HG03457 (cell line): ENCODE data around the gene DGKH.
"Not testable (repeated sequence)": the region's sequence is repeated elsewhere in the genome, so short reads cannot be mapped to it uniquely, and the experiment has no call there.

ENCODE experiments used
- ATAC-seq: cut with Tn5 transposase; IDR thresholded peaks from one replicate; pipeline ENCODE4 v1.9.1; 2021; ENCODE audit warnings: moderate number of reproducible peaks; ENCODE audit not compliant: unreplicated experiment

Gene DGKH

DNA sequence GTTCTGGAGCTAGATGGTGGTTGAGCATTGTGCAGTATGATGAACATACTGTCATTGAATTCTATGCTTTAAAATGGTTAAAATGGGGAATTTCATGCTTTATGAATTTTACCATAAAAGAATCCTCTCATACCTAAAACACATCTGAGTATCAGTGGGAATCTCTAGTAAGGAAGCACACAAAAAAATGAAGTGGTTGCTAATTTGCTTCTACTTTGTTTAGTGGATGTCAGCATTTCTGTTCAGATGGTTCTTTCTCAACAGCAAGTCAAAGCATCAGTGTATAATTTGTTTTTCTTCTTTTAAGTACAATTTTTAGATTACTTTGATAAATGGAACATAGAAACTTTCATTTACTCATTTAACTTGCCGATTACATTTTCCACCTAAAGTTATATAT lies 171.4 kb downstream of the DGKH start:
- ATAC-seq, result no peak

DNA sequence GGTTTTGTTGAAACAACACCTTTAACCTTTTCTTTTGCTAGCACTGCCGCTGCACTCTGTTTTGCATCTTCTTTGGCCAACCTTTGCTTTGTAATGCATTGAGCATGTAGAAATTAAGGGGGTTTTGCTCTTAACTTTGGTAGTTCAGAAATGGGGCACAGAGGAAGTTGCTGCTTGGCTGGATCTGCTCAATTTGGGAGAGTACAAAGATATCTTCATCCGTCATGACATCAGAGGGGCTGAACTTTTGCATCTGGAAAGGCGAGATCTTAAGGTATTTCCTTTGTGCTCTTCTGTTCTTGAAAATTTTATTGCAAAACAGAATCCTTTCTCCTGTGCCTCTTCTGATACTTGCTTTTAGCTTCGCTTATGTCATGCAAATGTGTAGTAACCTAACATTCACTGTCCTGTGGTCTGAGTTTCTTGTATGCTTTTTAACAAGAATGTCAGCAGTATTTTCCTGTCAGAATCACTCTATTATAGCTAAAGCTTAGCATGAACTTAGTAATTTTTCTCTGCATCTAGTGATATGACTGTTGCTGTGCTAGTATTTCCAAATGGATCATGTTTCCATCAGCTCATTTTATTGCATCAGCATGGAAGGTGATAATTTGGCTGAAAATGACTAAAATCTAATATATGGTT lies 172.8 kb downstream of the DGKH start:
- ATAC-seq, result no peak

DNA sequence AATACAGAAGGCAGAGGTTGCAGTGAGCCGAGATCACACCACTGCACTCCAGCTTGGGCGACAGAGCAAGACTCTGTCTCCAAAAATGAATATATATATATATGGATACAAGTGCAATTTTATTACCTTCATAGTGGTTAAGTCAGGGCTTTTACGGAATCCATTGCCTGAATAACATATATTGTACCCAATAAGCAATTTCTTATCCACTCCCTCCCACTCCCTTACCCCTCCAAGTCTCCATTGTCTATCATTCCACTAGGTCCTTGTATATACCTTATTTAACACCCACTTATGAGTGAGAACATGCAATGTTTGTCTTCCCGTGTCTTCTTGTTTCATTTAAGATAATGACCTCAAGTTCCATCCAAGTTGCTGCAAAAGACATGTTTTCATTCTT lies 175.2 kb downstream of the DGKH start:
- no peak for ATAC-seq

DNA sequence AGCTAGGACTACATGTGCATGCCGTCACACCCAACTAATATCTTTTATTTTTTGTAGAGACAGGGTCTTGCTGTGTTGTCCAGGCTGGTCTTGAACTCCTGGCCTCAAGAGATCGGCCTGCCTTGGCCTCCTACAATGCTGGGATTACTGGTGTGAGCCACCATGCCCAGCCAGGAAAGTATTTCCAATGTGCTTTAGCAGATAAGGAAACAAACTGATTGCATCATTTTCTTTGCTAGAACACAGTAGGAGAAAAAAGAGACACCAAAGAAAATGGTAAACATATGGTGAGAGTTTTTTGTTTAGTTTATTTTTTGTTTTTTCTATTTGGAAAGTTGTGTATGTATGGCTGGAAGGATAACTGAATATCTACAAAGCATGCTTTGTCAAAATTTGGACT lies 176.6 kb downstream of the DGKH start:
- ATAC-seq, result no peak

DNA sequence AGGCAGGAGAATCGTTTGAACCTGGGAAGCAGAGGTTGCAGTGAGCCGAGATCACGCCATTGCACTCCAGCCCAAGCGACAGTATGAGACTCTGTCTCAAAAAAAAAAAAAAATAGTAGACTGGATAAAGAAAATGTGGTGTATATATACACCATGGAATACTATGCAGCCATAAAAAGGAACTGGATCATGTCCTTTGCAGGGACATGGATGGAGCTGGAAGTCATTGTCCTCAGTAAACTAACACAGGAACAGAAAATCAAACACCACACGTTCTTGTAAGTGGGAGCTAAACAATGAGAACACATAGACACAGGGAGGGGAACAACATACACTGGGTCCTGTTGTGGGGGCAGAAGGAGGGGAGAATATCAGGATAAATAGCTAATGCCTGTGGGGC lies 178.3 kb downstream of the DGKH start:
- ATAC-seq, result not testable (repeated sequence)

DNA sequence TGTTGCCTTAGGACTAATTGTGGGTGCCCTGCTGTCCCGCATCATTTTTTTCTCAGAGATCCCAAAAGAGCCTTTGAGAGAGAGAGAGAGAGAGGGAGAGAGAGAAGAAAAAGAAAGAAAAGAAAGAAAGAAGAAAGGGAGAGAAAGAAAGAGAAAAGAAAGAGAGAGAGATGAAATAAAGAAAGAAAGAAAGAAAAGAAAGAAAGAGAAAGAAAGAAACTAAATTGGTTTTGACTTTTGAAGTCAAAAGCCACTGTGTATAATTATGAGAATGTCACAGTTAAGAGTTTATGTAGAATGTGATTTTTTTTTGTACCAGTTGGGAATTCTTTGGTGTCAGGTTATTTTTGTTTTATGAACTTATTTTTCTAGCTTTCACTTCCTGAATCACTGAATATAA lies 180.1 kb downstream of the DGKH start:
- ATAC-seq, result no peak

DNA sequence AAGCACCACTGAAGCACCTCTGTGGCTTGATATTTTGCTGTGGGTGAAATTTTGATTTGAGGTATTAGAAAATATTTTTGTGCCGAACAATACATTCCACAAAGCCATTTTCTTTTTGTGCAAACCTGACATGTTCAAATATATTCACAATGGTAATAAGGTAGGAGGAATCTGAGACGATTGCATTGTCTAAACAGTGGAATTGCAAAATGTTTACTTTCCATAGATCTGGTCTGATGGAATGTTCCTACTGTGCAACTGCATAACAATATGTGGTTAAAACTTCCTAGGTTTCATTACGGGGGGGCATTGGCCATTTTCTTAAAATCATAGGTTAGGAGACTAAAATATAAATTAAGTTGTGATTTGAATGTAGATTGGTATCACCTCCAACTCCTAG lies 180.8 kb downstream of the DGKH start:
- ATAC-seq, result no peak

DNA sequence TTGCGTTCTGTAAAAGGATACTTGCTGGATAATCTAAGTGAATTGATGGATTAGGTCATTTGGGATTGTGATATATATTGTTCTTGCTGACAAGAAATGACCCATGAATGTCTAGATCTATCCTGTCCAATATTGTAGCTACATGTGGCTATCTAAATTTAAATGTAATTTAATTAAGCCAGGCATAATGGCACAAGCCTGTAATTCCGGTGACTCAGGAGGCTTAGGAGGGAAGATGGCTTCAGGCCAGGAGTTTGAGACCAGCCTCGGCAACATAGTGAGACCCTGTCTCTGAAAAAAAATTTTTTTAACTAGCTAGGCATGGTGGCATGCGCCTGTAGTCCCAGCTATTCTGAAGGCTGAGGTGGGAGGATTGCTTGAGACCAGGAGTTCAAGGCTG lies 184.2 kb downstream of the DGKH start:
- no peak for ATAC-seq

DNA sequence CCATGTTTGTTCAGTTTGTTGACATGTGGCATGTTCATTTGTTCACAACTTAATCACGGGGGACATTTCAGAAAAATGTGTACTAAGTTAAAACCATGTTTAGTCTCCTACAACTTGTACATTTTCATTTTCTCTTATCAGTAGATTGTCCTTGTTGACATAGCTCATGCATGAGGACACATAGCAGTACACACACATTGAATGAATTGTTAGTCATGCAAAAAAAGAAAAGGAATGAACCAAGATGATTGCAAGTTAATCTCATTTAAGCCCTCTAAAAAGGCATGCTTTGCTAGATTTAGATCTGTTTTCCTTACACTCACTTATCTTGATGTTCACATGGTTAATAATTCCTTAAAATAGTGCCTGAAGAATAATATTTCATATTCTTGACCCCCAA lies 185.3 kb downstream of the DGKH start:
- ATAC-seq, result no peak

DNA sequence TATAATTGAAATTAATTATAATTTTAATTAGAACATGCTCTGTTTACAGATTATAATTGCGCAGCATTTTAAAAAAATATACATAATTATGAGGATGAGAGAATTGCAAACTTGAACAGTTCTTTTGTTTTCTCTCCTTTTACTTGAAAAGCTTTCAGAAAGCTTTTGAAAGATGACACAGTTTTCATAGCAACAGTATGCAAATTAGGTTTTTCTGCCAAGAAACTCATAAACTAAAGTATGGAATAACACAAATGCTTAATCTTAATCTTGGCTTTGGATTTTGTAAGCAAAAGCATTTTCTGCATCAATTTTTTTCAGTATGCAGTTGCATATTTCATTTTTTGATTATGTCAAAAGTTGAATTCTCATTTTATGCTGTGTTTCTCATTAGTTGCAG lies 190.7 kb downstream of the DGKH start:
- ATAC-seq, result no peak

DNA sequence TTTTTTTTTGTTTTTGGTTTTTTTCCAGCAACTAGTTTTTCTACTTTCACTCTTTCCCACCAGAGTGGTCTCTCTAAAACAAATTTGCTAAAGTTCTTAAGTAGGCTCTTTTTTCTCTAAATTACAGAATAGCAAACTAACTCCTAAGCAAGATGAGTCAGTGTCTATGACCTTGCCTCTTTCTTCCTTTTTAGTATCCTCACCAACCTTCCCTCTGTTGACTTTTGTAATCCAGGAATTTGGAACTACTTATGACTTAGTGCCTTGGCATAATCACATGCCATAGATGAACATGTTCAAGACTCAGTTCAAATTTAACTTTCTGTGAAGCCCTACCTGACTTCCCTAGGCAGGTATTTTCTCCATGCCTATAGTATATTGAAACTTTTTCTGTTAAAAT lies 191.2 kb downstream of the DGKH start:
- ATAC-seq, result no peak

DNA sequence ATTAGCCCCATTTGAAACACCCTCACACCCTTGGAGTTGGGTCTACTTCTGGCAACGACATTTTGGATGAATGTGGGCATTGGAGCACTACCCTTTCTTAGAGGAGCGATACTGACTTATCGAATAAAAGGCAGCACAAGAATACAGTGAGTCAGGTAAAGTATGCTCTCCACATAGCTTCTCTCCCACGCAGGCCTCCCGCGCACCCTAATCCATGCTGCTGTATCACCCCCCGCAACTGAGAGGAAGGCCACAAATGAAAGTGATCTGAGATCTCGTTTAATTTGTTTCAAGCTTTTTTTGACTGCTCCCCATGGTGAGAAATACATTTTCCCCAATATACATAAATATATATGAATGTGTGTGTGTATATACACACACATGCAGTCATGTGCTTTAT lies 198.1 kb downstream of the DGKH start:
- no peak for ATAC-seq

DNA sequence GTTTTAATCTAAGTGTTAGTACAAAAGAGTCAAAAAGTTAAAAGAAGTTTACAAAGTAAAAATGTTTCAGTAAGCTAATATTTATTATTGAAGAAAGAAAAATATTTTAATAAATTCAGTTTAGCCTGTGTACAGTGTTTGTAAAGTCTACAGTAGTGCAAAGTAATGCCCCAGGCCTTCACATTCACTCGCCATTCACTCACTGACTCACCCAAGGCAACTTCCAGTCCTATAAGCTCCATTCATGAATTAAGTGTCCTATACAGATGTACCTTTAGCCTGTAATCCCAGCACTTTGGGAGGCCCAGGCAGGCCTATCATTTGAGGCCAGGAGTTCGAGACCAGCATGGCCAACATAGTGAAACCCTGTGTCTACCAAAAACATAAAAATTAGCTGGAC lies 199.4 kb downstream of the DGKH start:
- ATAC-seq, result no peak

DNA sequence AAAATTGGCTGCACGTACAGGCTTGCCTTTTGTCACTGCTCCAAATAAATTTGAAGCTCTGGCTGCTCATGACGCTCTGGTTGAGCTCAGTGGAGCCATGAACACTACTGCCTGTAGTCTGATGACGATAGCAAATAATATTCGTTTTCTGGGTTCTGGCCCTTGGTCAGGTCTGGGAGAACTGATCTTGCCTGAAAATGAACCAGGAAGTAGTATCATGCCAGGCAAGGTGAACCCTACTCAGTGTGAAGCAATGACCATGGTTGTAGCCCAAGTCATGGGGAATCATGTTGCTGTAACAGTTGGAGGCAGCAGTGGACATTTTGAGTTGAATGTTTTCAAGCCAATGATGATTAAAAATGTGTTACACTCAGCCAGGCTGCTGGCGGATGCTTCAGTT lies 207.4 kb downstream of the DGKH start:
- no peak for ATAC-seq

DNA sequence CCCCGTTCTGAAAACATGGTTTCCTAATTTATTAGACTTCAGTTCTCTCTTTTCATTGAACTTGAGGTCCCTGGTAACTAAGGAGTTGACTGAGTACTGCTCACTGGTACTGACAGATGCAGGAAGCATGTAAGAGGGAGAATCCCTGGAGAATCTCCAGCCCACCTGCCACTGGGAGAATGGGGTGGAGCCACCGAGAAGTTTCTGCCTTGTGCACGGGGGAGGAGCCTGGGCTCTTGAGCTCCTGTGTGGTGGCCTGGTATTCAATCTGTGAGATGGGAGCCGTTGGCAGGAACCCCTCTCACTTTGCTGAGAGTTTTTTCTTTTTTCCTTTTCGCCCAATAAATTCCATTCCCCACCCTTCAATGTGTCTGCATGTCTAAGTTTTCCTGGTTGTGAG lies 210.3 kb downstream of the DGKH start:
- no peak for ATAC-seq

DNA sequence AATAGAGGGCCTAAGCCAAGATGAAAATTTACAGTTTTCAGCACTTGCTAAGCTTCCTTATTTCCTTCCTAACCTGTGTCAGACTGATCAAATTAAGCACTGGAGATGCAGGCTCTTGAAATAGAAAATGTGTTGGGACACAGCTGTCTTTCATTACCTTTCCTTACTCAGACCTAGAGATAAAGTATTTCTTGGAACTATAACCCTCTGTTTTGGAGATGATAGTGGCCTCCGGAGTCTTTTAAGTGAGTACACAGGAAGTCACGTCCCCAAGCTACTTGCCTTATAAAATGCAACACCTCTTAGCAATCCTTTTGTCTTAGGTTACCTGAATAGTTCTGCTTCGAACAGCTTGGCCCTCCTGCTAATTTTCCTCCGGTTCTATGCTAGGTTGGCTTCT lies 211.1 kb downstream of the DGKH start:
- ATAC-seq, result no peak

DNA sequence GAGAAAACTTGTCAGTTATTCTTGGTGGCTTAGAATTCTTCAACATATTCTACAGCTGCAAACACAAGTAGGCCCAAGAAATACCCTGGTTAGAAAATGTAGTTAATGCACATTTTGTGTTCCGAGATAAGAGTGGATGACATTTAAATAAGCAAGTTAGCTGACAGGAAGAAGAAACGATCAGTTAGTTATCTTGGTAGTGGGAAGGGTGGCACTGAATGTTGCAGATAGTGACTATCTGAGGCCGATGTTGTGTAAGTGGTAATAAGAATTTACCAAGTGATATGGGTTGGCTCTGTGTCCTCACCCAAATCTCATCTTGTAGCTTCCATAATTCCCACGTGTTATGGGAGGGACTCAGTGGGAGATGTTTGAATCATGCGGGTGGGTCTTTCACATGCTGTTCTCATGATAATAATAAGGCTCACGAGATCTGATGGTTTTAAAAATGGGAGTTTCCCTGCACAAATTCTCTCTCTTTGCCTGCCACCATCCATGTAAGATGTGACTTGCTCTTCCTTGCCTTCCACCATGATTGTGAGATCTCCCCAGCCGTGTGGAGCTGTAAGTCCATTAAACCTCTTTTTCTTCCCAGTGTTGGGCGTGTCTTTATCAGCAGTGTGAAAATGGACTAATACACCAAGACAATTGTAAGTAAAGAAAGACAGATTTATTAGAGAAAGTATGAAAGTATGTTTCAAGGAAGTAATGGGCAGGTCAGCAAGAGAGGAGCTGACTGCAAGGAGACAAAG lies 212.6 kb downstream of the DGKH start:
- ATAC-seq, result no peak

DNA sequence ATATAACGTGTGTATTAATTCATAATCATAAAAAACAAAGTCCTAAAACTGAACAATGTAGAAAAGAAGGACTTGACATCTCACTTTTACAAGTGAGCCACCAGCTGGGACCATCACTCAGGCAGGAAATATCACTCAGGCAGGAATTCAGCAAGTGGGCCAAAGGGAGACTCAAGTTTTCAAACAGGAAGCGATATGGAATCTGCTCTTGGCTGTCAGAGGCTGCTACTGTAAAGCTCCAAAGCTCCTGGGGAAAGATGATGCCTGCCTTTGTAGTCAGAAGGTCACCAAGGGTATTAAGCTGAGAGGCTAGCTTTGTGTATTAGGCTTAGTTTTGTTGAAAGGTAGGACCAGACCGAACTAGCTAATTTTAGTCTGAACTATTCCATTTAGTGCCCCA lies 218.0 kb downstream of the DGKH start:
- ATAC-seq, result no peak

DNA sequence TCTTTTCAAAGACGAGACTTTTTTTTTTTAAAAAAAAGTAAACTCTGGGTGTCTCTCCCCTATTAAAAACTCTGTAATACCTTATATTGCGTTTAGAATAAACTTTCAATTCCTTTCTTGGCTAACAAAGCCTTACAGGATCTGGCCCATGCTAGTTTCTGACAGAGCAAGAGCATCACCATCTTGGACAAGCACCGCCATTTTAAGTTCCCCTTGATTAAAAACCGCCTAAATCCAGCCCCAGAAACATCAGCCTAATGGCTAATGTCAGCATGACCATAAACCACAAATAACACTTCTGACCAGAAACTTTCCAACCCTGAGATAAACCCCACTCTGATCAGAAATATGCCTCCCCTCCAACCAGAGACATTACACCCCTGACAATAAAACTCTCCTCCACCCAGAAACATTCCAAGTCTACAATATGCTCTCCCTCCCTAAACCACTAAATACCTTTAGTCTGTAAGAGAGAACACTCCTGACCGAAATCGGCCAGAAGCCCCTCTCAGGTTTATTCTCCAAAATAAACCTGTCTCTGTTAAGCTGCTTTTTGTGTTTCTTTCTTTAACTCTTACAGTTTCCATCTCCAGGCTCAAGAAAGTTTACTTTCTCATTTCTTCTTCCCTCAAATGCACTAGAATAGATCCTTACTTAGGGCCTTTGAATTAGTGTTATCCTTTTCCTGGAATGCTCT lies 221.9 kb downstream of the DGKH start:
- no peak for ATAC-seq

DNA sequence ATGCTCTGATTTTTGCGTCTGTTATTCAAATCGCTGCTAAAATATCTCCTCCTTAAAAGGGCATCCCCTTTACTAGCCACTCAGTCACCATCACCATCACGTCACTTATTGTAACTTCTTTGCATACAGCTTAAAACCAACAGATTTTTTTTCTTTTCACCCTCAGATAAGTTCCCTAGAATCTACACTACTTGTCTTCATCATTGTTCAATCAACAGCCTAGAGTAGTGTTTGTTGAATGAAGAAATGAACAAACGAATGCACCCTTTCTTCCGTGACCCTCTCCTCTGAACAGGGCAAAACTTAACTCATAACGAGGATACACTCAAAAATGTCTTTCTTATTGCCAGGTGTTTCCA lies 222.4 kb downstream of the DGKH start:
- ATAC-seq, result no peak

DNA sequence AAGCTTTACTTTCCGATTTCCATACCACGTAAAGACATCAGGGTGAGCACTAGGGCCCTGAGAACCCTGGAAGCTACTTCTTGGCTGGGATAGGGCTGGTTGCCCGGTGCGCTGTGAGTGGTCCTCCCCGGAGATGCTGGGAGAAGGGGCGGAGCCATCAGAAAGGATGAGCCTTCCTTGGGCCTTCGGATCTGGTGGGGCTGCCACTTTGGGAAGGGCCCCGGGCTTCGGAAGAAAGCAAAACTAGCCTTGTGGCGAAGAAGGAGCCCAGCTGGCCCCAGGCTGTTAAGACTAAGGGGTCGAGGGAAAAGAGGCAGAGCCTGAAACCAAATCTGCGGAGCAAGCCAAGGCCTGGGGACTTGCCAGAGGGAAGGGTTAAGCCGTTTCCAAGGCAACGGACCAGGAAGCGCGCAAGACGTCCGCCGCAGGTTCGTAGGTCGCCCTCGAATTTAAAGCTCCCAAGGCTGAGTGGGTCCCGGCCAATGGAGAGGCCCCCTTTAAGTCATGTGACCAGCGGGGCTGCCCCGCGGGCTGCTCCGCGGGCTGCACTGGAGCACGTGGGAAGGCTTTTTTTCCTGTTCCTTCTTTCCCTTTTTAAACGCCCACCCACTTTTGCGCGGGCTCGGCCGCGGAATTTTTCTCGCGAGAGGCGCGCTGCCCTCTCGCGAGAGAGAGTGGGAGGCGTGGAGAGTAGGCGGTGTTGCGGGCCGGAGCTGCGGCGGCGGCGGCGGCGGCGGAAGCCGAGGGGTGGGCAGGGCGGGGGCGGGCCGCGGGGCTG lies 223.1 kb downstream of the DGKH start:
- peak; percentile 77 for ATAC-seq
